ENCODE results near the gene SYP.

DNA sequence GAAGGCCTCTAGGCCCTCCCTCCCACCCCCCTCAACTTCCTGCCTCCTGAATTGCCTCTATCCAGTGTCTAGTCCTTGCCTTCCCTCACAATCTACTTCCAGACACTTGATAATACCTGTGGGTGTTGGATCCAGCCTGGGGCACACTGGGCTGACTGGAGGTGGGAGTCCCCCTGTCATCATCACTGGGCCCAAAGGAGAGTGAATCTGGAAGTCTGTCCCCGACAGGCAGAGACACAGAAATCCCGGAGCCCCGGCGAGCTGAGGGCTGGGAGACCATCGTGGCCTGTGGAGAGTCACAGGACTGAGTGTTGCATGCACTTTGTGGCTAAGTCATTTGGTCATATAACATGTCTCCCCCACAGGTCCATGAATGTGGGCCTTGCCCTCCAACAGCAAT is 8.4 kb upstream of the SYP start:
- TF ChIP-seq, protein P1, sequence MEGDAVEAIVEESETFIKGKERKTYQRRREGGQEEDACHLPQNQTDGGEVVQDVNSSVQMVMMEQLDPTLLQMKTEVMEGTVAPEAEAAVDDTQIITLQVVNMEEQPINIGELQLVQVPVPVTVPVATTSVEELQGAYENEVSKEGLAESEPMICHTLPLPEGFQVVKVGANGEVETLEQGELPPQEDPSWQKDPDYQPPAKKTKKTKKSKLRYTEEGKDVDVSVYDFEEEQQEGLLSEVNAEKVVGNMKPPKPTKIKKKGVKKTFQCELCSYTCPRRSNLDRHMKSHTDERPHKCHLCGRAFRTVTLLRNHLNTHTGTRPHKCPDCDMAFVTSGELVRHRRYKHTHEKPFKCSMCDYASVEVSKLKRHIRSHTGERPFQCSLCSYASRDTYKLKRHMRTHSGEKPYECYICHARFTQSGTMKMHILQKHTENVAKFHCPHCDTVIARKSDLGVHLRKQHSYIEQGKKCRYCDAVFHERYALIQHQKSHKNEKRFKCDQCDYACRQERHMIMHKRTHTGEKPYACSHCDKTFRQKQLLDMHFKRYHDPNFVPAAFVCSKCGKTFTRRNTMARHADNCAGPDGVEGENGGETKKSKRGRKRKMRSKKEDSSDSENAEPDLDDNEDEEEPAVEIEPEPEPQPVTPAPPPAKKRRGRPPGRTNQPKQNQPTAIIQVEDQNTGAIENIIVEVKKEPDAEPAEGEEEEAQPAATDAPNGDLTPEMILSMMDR (IDR thresholded peaks at IDR 0.05) = no peak
- no peak for TF ChIP-seq EZH2 (IDR thresholded peaks at IDR 0.05)
